HG03520 (cell line): ENCODE results near the gene SMIM24.
"Not testable (repeated sequence)": the region's sequence is repeated elsewhere in the genome, so short reads cannot be mapped to it uniquely, and the experiment has no call there.

Experiments used
- ATAC-seq: cut with Tn5 transposase; IDR thresholded peaks from one replicate; pipeline ENCODE4 v1.9.1; 2021; ENCODE audit warnings: mild to moderate bottlenecking, moderate library complexity; ENCODE audit not compliant: unreplicated experiment

SMIM24 gene

DNA sequence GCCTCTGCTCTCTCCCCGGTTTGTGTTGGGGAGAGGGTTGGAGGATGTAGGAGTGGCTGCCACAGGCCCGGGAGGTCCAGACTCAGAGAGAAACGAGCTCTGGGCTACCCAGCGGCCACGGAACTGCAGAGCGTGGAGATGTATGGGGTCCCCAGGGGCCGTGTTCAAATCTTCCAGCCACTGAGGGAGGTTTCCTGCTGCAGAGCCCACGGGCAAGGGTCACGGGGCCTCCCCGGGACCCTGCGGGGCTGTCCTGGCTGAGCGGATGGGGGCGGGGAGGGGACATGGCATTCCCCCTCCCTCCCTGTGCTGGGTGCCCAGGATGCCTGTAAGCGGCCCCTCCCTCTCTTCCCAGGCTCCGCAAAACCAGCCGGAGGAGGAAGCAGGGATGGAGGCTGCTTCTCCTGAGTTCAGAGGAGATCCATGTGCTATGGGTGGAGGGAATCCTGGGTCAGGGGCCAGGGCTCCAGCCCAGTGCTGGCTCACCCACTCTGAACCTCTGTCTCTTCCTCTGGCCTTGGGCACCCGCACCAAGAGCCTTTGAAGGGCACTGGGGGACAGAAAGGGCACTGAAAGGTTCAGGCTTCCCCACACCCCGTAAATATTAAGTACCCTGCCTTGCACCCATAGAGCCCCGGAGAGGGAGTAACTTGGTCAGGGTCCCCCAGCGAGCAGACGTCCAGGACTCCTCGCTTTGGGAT lies 22.6 kb downstream of the SMIM24 start:
- no peak for ATAC-seq

DNA sequence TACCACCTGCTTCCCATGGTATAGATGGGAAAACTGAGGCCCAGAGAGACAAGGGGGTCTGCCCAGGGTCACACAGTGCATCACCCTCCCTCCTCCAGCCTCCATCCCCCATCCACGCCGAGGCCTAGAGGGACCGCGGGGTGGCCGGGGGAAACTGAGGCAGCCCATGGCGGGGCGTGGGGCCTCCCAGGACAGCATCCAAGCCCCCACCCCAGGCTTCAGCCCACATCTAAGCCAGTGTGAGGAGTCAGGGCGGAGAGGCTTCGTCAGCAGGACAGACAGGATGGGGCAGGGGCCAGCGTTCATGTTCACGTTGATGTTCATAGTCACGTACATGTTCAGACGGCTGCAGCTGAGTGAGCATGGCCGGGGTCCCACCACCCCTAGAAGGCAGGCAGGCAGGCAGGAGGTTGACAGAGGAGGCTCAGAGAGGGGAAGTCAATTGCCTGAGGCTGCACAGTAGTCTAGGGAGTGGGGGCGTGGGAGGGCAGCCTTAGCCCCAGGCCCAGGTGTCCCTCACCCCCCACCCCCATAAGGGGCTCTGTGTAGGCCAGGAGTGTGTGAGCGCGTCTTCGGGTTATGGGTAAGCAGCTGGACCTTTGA lies 23.3 kb downstream of the SMIM24 start:
- no peak for ATAC-seq

DNA sequence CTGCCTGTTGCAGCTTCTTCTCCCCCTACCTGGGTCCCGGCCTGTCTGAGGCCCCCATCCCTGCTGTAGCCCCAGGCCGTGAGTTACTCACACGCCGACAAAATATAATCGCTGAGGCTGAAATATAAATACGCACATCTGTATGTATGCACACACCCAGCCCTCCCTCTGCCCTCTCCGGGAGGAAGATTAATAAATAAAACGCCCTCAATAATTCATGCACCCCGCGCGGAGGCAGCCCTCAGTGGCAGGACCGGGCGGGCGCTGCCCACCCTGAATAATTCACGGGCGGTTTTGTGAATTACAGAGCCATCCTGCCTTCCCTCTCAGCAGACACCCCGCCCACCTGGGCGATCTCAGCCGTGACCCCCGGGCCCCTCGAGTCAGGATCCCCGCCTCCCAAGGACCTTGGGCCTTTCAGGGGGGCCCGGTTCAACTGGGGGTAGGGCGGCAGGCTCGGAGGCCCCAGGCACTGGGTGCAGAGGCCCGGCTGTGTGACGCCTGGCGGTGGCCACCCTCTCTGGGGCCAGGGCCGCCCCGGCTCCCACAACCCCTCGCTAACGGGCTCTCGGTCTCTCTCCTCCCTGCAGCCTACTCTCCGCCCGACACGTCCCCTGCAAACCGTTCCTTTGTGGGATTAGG lies 24.2 kb downstream of the SMIM24 start:
- no peak for ATAC-seq

DNA sequence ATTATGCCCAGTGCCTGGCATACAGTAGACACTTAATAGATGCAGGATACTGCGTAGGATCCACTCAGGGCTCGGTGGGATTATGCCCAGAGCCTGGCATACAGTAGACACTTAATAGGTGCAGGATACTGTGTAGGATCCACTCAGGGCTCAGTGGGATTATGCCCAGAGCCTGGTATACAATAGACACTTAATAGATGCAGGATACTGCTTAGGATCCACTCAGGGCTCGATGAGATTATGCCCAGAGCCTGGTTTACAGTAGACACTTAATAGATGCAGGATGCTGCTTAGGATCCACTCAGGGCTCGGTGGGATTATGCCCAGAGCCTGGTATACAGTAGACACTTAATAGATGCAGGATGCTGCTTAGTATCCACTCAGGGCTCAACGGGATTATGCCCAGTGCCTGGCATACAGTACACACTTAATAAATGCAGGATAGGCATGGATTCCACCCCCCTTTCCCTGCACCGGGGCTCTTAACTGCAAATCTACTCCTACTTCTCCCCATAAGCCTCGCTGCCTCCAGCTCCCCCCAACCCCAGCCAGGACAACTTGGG lies 24.9 kb downstream of the SMIM24 start:
- ATAC-seq, result no peak

GRCh38 chr19:3454656-3455392 lies 25.5 kb downstream of the SMIM24 start:
- no peak for ATAC-seq

- ATAC-seq, result no peak
Observed at GRCh38 chr19:3453840-3454239, 26.5 kb downstream of the SMIM24 start.

DNA sequence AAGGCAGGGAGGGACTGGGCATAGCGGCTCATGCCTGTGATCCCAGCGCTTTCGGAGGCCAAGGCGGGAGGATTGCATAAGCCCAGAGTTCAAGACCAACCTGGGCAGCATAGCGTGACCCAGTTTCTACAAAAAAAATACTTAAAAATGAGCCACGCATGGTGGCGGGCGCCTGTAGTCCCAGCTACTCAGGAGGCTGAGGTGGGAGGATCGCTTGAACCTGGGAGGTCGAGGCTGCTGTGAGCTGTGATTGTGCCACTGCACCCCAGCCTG lies 27.4 kb downstream of the SMIM24 start:
- not testable (repeated sequence) for ATAC-seq

DNA sequence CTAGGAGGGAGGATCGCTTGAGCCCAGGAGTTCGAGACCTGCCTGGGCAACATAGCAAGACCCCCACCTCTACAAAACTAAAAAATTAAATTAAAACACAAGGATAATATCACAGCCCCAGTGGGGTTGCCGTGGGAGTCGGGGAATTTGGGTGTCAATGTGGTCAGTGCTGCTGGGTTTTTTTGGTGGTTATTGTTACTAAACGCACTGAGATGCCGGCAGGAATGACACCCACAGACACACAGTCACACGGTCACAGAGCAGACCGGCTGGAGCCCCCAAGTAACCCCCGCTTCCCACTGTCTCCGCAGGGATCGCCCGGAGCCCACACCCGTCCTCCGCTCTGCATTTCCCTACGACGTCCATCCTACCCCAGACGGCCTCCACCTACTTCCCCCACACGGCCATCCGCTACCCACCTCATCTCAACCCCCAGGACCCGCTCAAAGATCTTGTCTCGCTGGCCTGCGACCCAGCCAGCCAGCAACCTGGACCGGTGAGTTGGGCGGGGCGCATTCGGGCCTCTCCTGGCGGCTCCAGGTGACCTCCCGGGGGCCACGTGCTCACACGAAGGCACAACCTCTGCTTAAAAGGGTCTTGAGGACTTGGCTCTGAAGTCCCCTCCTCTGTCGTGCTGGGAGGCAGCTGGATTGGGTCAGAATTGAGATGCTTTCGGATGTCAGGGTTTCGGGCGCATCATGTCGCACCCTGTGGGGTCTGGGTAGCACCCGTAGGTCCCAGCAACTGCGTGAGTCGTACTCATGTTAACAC lies 28.0 kb downstream of the SMIM24 start:
- no peak for ATAC-seq

GRCh38 chr19:3451451-3451866 lies 28.9 kb downstream of the SMIM24 start:
- ATAC-seq, result no peak

DNA sequence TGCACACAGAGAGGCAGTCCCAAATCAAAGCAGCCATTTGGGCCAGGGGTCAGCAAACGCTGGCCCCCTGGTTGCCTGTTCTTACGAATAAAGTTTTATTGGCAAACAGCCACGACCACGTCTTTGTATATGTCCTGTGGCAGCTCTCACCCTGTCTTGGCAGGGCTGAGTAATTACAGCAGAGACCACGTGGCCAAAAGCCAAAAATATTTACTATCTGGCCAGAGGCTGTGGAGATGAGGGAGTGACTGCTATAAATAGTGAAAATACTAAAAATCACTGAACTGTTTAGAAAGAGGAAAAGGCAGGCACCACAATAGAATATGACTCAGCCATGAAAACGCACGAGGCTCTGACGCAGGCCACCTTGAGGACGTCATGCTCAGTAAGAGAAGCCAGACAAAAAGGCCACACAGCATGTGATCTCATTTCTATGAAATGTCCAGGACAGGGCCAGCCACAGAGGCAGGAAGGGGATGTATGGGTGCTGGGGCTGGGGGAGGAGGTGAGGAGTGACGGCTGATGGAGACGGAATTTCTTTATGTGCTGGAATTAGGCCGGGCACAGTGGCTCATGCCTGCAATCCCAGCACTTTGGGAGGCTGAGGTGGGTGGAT lies 29.4 kb downstream of the SMIM24 start:
- ATAC-seq, result no peak

DNA sequence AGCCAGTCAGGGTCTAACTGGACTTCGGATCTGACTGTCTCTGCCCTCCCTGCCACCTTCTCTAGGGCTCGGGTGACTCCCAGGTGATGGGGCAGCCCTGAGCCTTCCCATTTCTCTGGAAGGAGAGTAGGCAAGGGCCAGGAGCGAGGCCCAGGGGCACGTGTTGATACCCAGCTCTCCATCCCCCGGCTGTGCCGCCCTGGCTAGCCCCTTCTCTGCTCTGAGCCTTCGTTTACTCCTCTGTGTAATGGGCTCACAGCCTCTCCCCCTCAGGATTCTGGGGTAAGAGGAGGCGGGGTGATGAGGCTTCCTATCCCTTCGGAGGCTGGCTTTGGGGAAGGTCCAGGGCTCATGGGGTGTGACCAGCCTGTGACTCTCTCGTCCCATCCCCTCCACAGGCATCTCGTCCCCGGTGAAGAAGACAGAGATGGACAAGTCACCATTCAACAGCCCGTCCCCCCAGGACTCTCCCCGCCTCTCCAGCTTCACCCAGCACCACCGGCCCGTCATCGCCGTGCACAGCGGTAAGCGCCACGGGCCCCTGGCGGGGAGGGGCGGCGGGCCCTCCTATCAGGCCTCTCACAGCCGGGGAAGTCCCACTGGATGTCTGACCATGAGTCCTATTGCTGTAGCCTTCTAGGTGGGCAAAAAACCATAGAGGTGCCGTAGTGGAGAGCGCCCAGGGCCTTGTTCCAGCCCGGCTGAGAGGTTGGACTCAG lies 31.6 kb downstream of the SMIM24 start:
- ATAC-seq, result no peak

GRCh38 chr19:3446657-3447056 lies 33.7 kb downstream of the SMIM24 start:
- not testable (repeated sequence) for ATAC-seq

DNA sequence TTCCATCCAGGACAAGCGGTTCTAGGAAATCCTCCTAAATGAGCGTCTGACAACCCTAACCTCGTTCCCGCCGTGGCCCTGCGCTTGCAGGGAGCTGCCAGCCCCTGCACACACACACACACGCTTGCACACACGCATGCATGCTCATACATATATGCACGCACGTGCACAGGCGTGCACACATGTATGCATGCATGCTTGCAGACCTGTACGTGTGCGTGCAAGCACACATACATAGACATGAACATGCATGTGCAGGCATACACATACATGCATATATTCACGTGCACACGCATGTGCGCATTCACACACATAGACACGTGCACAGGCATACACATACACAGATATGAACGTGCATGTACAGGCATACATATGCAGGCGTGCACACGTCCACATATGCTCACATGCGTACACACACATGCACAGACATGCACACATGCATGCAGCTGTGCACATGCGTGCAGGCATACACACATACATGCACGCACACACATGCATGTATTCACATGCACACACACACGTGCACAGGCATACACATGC lies 35.6 kb downstream of the SMIM24 start:
- no peak for ATAC-seq

DNA sequence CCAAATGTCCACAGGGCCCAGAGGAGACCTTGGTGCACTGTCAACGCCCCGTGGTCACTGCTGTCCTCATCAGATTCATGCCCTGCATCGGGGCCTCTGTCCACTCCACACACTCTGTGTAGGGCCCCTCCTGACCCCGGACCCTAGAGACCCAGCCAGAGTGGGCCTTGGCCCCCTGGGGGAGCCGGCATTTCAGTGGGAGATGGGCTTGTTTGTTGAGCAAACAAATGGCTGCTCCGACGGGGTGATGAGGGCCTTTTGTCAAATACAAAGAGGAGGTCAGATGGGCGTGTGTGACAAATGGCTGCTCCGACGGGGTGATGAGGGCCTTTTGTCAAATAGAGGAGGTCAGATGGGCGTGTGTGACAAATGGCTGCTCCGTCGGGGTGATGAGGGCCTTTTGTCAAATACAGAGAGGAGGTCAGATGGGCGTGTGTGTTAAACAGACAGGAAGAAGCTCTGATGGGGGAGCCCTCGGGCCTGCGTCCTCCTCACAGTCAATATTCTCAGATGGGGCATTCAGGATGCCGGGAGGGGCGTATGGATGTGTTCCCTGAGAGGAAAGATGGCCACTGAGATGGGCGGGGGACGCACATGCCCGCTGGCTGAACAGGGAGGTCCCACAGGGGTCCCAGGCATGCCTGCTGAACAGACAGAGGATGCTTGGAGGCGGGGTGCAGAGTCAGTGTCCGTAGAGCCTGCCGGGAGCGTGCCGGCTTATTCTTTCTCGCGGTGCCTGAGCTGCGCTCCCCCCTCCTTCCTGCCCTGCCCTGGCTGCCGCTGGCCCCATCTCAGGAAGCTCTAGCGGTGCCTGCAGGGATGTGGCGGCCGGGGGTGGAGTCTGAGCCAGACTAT lies 36.3 kb downstream of the SMIM24 start:
- no peak for ATAC-seq

GRCh38 chr19:3442487-3443071 lies 37.7 kb downstream of the SMIM24 start:
- ATAC-seq, result no peak

DNA sequence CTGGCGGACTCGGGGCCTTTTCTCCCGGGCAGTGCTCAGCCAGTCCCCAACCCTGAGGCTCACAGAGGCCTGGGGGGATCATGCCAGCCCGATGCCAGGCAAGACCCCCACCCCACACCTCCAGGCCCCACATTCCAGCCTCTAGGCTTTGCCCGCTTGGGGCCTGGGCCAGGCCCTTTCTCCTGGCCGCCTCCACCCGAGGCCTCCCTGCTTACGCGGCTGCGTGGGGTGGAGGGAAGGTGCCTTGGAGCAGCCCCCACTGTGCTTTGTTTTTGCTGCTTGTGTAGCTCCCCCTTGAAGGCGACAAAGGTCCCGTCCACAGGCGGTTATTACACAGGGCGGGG lies 38.4 kb downstream of the SMIM24 start:
- no peak for ATAC-seq

GRCh38 chr19:3441089-3441985 lies 39.0 kb downstream of the SMIM24 start:
- ATAC-seq, result no peak
